ENCODE results near the gene CDRT15L2. TPM values are rescaled to one million over a fixed set of nuclear protein-coding genes. Genes with fewer than 3 reads are reported as not detected.
"Not testable (repeated sequence)": the region's sequence is repeated elsewhere in the genome, so short reads cannot be mapped to it uniquely, and the experiment has no call there.

The CDRT15L2 gene
- total and polyA plus RNA-seq, 2 donors (not counting 1 experiment from before 2014, with no cell fraction given), result not detected

DNA sequence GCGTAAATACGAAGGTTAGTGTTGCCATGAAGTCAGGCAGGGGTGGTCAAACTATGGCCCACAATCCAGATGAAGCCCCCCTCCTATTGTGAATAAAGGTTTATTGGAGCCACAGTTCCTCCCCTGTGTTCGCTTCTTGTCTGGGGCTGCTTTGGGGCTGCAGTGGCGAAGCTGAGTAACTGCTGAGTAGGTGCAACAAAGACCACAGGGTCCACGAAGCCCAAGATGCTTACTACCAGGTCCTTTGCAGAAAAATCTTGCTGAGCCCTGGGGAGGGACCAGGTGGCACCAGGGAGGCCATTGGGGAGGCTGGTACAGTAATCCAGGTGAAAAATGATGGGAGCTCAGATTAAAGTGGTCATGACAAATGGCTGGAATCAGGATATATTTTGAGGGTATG lies 21.4 kb upstream of the CDRT15L2 start:
- H2AFZ ChIP-seq (ENCODE audit: insufficient read depth, low read depth, low read length, poor library complexity, severe bottlenecking); H3K27ac ChIP-seq (ENCODE audit: low read length in 2 of 2); DNase-seq; H4K20me1 ChIP-seq (ENCODE audit: control insufficient read depth, insufficient read depth, low read length, poor library complexity, severe bottlenecking); H3K27me3 Mint-ChIP-seq; H3K27me3 ChIP-seq (replicated peaks in 1 of 4; ENCODE audit: control extremely low read depth in 1 of 4, control insufficient read depth in 3 of 4, insufficient read depth in 4 of 4, low read length in 3 of 4); H3K27ac Mint-ChIP-seq; H3K4me3 Mint-ChIP-seq; H3K4me1 ChIP-seq (ENCODE audit: control insufficient read depth in 2 of 2, insufficient read depth in 2 of 2, low read length in 2 of 2); intact Hi-C loops (cut with micrococcal nuclease); H3K79me2 ChIP-seq (ENCODE audit: control insufficient read depth, insufficient read depth, low read length); ATAC-seq (ENCODE audit: low read depth); H3K9ac ChIP-seq (ENCODE audit: low read length); H3K9me3 Mint-ChIP-seq (ENCODE audit: insufficient read depth); H3K36me3 ChIP-seq (replicated peaks in 1 of 2; ENCODE audit: control extremely low read depth in 1 of 2, control insufficient read depth in 1 of 2, extremely low read depth in 1 of 2, insufficient read depth in 2 of 2, low read length in 1 of 2); POLR2A ChIA-PET; H3K4me2 ChIP-seq (replicated peaks; ENCODE audit: low read depth, low read length, poor library complexity, severe bottlenecking); CTCF ChIA-PET; H3K9me3 ChIP-seq (ENCODE audit: control extremely low read depth in 1 of 3, control insufficient read depth in 2 of 3, insufficient read depth in 1 of 3, low read length in 2 of 3); H3K4me3 ChIP-seq (ENCODE audit: control extremely low read depth in 1 of 5, extremely low read depth in 1 of 5, insufficient read depth in 1 of 5, low read depth in 2 of 5, low read length in 4 of 5); H3K4me1 Mint-ChIP-seq: not testable (repeated sequence)
- 75% methylated on average over 2 of the region's 5 CpGs for WGBS (ENCODE audit: insufficient coverage)

DNA sequence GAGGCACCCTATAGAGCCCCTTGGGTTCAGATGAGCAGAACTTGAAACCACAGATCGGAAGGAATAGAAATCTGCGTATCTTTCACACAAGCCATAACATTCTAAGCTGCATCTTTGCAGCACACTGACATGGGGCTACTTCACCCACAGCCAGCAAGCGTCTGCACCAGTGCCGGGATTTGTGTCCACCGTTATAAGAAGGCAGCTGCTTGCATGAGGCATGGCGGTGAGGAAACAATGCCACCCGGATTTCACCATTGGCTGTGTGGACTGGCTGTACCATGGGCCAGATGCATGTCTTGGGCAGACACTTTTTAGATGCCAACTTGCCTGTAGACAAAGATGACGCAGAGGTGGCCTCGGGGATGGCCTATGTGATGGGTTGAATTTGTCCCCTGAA lies 20.5 kb upstream of the CDRT15L2 start:
- CTCF ChIA-PET; H2AFZ ChIP-seq (ENCODE audit: insufficient read depth, low read depth, low read length, poor library complexity, severe bottlenecking); H3K27ac Mint-ChIP-seq; H4K20me1 ChIP-seq (ENCODE audit: control insufficient read depth, insufficient read depth, low read length, poor library complexity, severe bottlenecking); H3K36me3 ChIP-seq (replicated peaks in 1 of 2; ENCODE audit: control extremely low read depth in 1 of 2, control insufficient read depth in 1 of 2, extremely low read depth in 1 of 2, insufficient read depth in 2 of 2, low read length in 1 of 2); H3K27ac ChIP-seq (ENCODE audit: low read length in 2 of 2); H3K9me3 ChIP-seq (ENCODE audit: control extremely low read depth in 1 of 3, control insufficient read depth in 2 of 3, insufficient read depth in 1 of 3, low read length in 2 of 3); H3K79me2 ChIP-seq (ENCODE audit: control insufficient read depth, insufficient read depth, low read length); H3K9me3 Mint-ChIP-seq (ENCODE audit: insufficient read depth); H3K4me1 Mint-ChIP-seq; ATAC-seq (ENCODE audit: low read depth); H3K27me3 ChIP-seq (replicated peaks in 1 of 4; ENCODE audit: control extremely low read depth in 1 of 4, control insufficient read depth in 3 of 4, insufficient read depth in 4 of 4, low read length in 3 of 4); DNase-seq; H3K9ac ChIP-seq (ENCODE audit: low read length); H3K27me3 Mint-ChIP-seq; H3K4me3 Mint-ChIP-seq; H3K4me2 ChIP-seq (replicated peaks; ENCODE audit: low read depth, low read length, poor library complexity, severe bottlenecking); H3K4me1 ChIP-seq (ENCODE audit: control insufficient read depth in 2 of 2, insufficient read depth in 2 of 2, low read length in 2 of 2); intact Hi-C loops (cut with micrococcal nuclease); H3K4me3 ChIP-seq (ENCODE audit: control extremely low read depth in 1 of 5, extremely low read depth in 1 of 5, insufficient read depth in 1 of 5, low read depth in 2 of 5, low read length in 4 of 5); POLR2A ChIA-PET: not testable (repeated sequence)
- 96% methylated on average over 9 of the region's 9 CpGs for WGBS (ENCODE audit: insufficient coverage)

DNA sequence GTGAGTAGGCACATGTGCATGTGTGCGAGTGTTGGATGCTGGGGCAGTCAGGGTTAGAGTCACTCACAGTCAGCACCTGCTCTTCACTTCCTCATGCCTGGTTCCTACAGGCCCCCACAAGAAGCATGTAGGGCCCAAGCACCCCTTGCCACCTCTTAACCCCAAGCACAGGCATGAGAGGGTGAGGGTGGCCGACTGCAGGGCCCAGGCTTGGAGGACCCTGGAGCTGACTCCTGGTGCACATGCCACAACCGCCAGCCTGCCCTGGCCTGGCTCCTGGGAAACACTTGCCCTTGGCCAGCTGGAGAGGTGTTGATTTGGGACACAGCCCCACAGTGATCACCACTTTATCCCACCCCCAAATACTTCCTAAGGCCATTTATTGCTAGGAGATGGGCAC lies 16.9 kb upstream of the CDRT15L2 start:
- H2AFZ ChIP-seq (ENCODE audit: insufficient read depth, low read depth, low read length, poor library complexity, severe bottlenecking), result no peak overlapping the region
- 75% methylated on average over 2 of the region's 3 CpGs for WGBS (ENCODE audit: insufficient coverage)
- Mint-ChIP-seq H3K4me3 (no peak overlapping the region), H3K9me3 (ENCODE audit: insufficient read depth) (no peaks in the 10 kb centered on the region), H3K27me3 (peaks cover 5% of the 10 kb centered on the region), H3K27ac (no peak overlapping the region), H3K4me1 (no peaks in the 10 kb centered on the region)
- DNase-seq, result no peak
- no peaks in the 10 kb centered on the region for H3K79me2 ChIP-seq (ENCODE audit: control insufficient read depth, insufficient read depth, low read length)
- no peak overlapping the region for H3K4me2 ChIP-seq (replicated peaks; ENCODE audit: low read depth, low read length, poor library complexity, severe bottlenecking)
- intact Hi-C loops (cut with micrococcal nuclease), result no loop called here
- TF ChIP-seq EZH2 (IDR thresholded peaks at IDR 0.05; ENCODE audit: borderline replicate concordance, insufficient read depth, low read depth, low read length, poor library complexity, severe bottlenecking), result no peak
- TF ChIP-seq, protein P1, sequence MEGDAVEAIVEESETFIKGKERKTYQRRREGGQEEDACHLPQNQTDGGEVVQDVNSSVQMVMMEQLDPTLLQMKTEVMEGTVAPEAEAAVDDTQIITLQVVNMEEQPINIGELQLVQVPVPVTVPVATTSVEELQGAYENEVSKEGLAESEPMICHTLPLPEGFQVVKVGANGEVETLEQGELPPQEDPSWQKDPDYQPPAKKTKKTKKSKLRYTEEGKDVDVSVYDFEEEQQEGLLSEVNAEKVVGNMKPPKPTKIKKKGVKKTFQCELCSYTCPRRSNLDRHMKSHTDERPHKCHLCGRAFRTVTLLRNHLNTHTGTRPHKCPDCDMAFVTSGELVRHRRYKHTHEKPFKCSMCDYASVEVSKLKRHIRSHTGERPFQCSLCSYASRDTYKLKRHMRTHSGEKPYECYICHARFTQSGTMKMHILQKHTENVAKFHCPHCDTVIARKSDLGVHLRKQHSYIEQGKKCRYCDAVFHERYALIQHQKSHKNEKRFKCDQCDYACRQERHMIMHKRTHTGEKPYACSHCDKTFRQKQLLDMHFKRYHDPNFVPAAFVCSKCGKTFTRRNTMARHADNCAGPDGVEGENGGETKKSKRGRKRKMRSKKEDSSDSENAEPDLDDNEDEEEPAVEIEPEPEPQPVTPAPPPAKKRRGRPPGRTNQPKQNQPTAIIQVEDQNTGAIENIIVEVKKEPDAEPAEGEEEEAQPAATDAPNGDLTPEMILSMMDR (IDR thresholded peaks at IDR 0.05), result no peak
- ChIA-PET POLR2A (no interaction called here), CTCF (no interaction called here)
- H3K4me1 ChIP-seq (ENCODE audit: control insufficient read depth in 2 of 2, insufficient read depth in 2 of 2, low read length in 2 of 2), result no peaks in the 10 kb centered on the region
- H3K9ac ChIP-seq (ENCODE audit: low read length), result no peak overlapping the region
- H3K4me3 ChIP-seq (ENCODE audit: control extremely low read depth in 1 of 5, extremely low read depth in 1 of 5, insufficient read depth in 1 of 5, low read depth in 2 of 5, low read length in 4 of 5), result no peak overlapping the region
- H4K20me1 ChIP-seq (ENCODE audit: control insufficient read depth, insufficient read depth, low read length, poor library complexity, severe bottlenecking), result no peaks in the 10 kb centered on the region
- H3K36me3 ChIP-seq (replicated peaks in 1 of 2; ENCODE audit: control extremely low read depth in 1 of 2, control insufficient read depth in 1 of 2, extremely low read depth in 1 of 2, insufficient read depth in 2 of 2, low read length in 1 of 2), result no peaks in the 10 kb centered on the region
- no peaks in the 10 kb centered on the region for H3K27me3 ChIP-seq (replicated peaks in 1 of 4; ENCODE audit: control extremely low read depth in 1 of 4, control insufficient read depth in 3 of 4, insufficient read depth in 4 of 4, low read length in 3 of 4)
- no peak for ATAC-seq (ENCODE audit: low read depth)
- H3K9me3 ChIP-seq (ENCODE audit: control extremely low read depth in 1 of 3, control insufficient read depth in 2 of 3, insufficient read depth in 1 of 3, low read length in 2 of 3), result peaks cover 0 to 8% (median 0%) of the 10 kb centered on the region in 3 donors
- H3K27ac ChIP-seq (ENCODE audit: low read length in 2 of 2), result no peak overlapping the region

All from B cell (primary cell).